Ectodermal cell (in vitro differentiated cells): ENCODE results near the gene DMRTC2.

Experiments used
- H3K27ac ChIP-seq: 2 replicates; pipeline ENCODE4 v1.7.0; 2013; ENCODE audit warnings: mild to moderate bottlenecking, low read depth, low read length; ENCODE audit not compliant: insufficient read depth, poor library complexity, severe bottlenecking
- H3K27me3 ChIP-seq: 2 replicates; pipeline ENCODE4 v1.7.0; 2013; ENCODE audit warnings: mild to moderate bottlenecking, low read length; ENCODE audit not compliant: insufficient read depth, control insufficient read depth, poor library complexity, severe bottlenecking
- H3K36me3 ChIP-seq: one replicate; pipeline ENCODE4 v1.7.0; 2013; ENCODE audit warnings: low read length; ENCODE audit not compliant: control insufficient read depth, insufficient read depth
- H3K4me1 ChIP-seq: one replicate; pipeline ENCODE4 v1.7.0; 2013; ENCODE audit warnings: low read length; ENCODE audit not compliant: control insufficient read depth, insufficient read depth
- H3K4me3 ChIP-seq: 2 replicates; pipeline ENCODE4 v1.7.0; 2013; ENCODE audit warnings: low read depth, low read length, control low read depth; ENCODE audit not compliant: insufficient read depth
- H3K9me3 ChIP-seq: 2 replicates; pipeline ENCODE4 v1.7.0; 2013; ENCODE audit warnings: mild to moderate bottlenecking, low read length, moderate library complexity; ENCODE audit not compliant: control insufficient read depth
- WGBS, 2 experiments: methylation state at CpG; one replicate each; pipeline ENCODE4 v1.1.7; 2013; ENCODE audit warnings: missing lambda C conversion rate in 2 of 2; 5-methylcytosine and 5-hydroxymethylcytosine counted together

Gene DMRTC2

GRCh38 chr19:41887711-41888382, 43.0 kb downstream of the DMRTC2 start:
- Histone ChIP-seq H3K27ac (no peak overlapping the region), H3K27me3 (peaks cover 11% of the 10 kb centered on the region), H3K4me1 (peaks cover 6% of the 10 kb centered on the region), H3K36me3 (no peaks in the 10 kb centered on the region), H3K9me3 (no peaks in the 10 kb centered on the region), H3K4me3 (no peak overlapping the region)
- WGBS, 2 experiments: 52 to 56% methylated on average over 17 of the region's 17 CpGs

GRCh38 chr19:41888926-41889325, 44.1 kb downstream of the DMRTC2 start:
- Histone ChIP-seq H3K27me3 (peaks cover under 1% of the 10 kb centered on the region), H3K36me3 (no peaks in the 10 kb centered on the region), H3K4me1 (peaks cover 6% of the 10 kb centered on the region), H3K4me3 (no peak overlapping the region), H3K9me3 (no peaks in the 10 kb centered on the region), H3K27ac (no peak overlapping the region)
- 91 to 92% methylated on average over 12 of the region's 12 CpGs for WGBS, 2 experiments

GRCh38 chr19:41889896-41890295, 45.1 kb downstream of the DMRTC2 start:
- Histone ChIP-seq H3K4me1 (peaks cover 2% of the 10 kb centered on the region), H3K4me3 (no peak overlapping the region), H3K9me3 (no peaks in the 10 kb centered on the region), H3K27ac (no peak overlapping the region), H3K36me3 (no peaks in the 10 kb centered on the region), H3K27me3 (no peaks in the 10 kb centered on the region)
- 95 to 97% methylated on average over 8 of the region's 8 CpGs for WGBS, 2 experiments

- H3K27ac ChIP-seq: no peak overlapping the region
- WGBS, 2 experiments: 89 to 94% methylated on average over 4 of the region's 4 CpGs
- peaks cover 3% of the 10 kb centered on the region for H3K36me3 ChIP-seq
- no peaks in the 10 kb centered on the region for H3K27me3 ChIP-seq
- H3K4me3 ChIP-seq: no peak overlapping the region
- H3K9me3 ChIP-seq: no peaks in the 10 kb centered on the region
- H3K4me1 ChIP-seq: no peaks in the 10 kb centered on the region
Measured at GRCh38 chr19:41890936-41891335, 46.1 kb downstream of the DMRTC2 start.

GRCh38 chr19:41892173-41892902, 47.5 kb downstream of the DMRTC2 start:
- H3K27me3 ChIP-seq: no peaks in the 10 kb centered on the region
- no peak overlapping the region for H3K27ac ChIP-seq
- WGBS, 2 experiments: 92 to 93% methylated on average over 34 of the region's 34 CpGs
- H3K36me3 ChIP-seq: peaks cover 3% of the 10 kb centered on the region
- no peaks in the 10 kb centered on the region for H3K4me1 ChIP-seq
- no peaks in the 10 kb centered on the region for H3K9me3 ChIP-seq
- no peak overlapping the region for H3K4me3 ChIP-seq

- H3K4me3 ChIP-seq: no peak overlapping the region
- H3K36me3 ChIP-seq: peaks cover 3% of the 10 kb centered on the region
- H3K27ac ChIP-seq: no peak overlapping the region
- H3K4me1 ChIP-seq: no peaks in the 10 kb centered on the region
- H3K9me3 ChIP-seq: no peaks in the 10 kb centered on the region
- 80 to 84% methylated on average over 6 of the region's 6 CpGs for WGBS, 2 experiments
- H3K27me3 ChIP-seq: no peaks in the 10 kb centered on the region
Measured at GRCh38 chr19:41893899-41894298, 49.1 kb downstream of the DMRTC2 start.

GRCh38 chr19:41894350-41894749, 49.5 kb downstream of the DMRTC2 start:
- no peak overlapping the region for H3K27ac ChIP-seq
- no peak overlapping the region for H3K4me3 ChIP-seq
- no peaks in the 10 kb centered on the region for H3K9me3 ChIP-seq
- no peaks in the 10 kb centered on the region for H3K27me3 ChIP-seq
- peaks cover 3% of the 10 kb centered on the region for H3K36me3 ChIP-seq
- 94% methylated on average over 14 of the region's 14 CpGs for WGBS, 2 experiments
- H3K4me1 ChIP-seq: no peaks in the 10 kb centered on the region

GRCh38 chr19:41895745-41896580, 51.1 kb downstream of the DMRTC2 start:
- Histone ChIP-seq H3K36me3 (peaks cover 3% of the 10 kb centered on the region), H3K27ac (no peak overlapping the region), H3K4me3 (no peak overlapping the region), H3K4me1 (no peaks in the 10 kb centered on the region), H3K27me3 (no peaks in the 10 kb centered on the region), H3K9me3 (no peaks in the 10 kb centered on the region)
- 84 to 85% methylated on average over 19 of the region's 19 CpGs for WGBS, 2 experiments

- WGBS, 2 experiments: 38 to 75% methylated on average over 1 of the region's 1 CpG
- Histone ChIP-seq H3K9me3 (no peaks in the 10 kb centered on the region), H3K4me3 (no peak overlapping the region), H3K27me3 (no peaks in the 10 kb centered on the region), H3K4me1 (no peaks in the 10 kb centered on the region), H3K36me3 (peaks cover 3% of the 10 kb centered on the region), H3K27ac (no peak overlapping the region)
Measured at GRCh38 chr19:41896581-41896942, 51.7 kb downstream of the DMRTC2 start.

- no peak overlapping the region for H3K27ac ChIP-seq
- no peaks in the 10 kb centered on the region for H3K4me1 ChIP-seq
- WGBS, 2 experiments: 85 to 93% methylated on average over 3 of the region's 3 CpGs
- H3K9me3 ChIP-seq: no peaks in the 10 kb centered on the region
- H3K27me3 ChIP-seq: no peaks in the 10 kb centered on the region
- H3K36me3 ChIP-seq: peaks cover 9% of the 10 kb centered on the region
- H3K4me3 ChIP-seq: no peak overlapping the region
Measured at GRCh38 chr19:41897181-41897580, 52.3 kb downstream of the DMRTC2 start.
